DOHH2 (cell line): Measurements from ENCODE around the gene CD209.

Source experiments
- EZH2phosphoT487 ChIP-seq: fragments of 200-600 bp; sonication (generic); IDR thresholded peaks from 2 replicates; pipeline ENCODE4 v1.6.1; 2017; ENCODE audit warnings: borderline replicate concordance, mild to moderate bottlenecking, antibody characterized with exemption, low read length, moderate library complexity, mixed read lengths
- TF ChIP-seq, protein P1 (sequence below): fragments of 200-600 bp; sonication (generic); IDR thresholded peaks from one replicate; pipeline ENCODE4 v1.5.1; 2014; ENCODE audit warnings: antibody characterized with exemption, mild to moderate bottlenecking, low read depth, low read length; ENCODE audit not compliant: poor library complexity, severe bottlenecking

DNA sequence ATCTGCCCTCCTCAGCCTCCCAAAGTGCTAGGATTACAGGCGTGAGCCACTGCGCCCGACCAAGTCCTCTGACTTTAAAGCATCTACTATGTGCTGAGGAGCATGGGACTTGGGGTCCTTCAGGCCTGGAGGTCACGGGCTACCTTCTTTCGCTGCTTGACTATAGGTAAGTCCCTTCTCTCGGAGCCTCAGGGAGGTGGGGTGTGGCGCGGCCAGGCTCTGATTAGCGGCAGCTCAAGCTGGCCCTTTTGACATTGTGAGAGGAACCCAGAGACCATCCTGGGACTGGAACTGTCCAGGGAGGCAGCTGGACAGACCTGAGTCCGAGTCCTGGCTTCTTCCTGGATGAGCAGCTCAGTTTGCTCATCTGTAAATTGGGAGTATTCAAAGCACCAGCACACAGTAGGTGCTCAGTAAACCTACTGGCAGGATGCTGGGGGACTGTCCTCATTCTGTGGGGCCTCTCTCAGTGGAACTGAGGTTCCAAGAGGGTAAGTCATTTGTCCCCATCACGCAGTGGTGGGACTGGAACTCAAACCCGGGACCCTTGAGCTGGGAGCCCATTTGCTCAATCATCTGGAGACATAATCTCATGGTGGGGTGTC is 46.2 kb downstream of the CD209 start:
- TF ChIP-seq, protein P1, sequence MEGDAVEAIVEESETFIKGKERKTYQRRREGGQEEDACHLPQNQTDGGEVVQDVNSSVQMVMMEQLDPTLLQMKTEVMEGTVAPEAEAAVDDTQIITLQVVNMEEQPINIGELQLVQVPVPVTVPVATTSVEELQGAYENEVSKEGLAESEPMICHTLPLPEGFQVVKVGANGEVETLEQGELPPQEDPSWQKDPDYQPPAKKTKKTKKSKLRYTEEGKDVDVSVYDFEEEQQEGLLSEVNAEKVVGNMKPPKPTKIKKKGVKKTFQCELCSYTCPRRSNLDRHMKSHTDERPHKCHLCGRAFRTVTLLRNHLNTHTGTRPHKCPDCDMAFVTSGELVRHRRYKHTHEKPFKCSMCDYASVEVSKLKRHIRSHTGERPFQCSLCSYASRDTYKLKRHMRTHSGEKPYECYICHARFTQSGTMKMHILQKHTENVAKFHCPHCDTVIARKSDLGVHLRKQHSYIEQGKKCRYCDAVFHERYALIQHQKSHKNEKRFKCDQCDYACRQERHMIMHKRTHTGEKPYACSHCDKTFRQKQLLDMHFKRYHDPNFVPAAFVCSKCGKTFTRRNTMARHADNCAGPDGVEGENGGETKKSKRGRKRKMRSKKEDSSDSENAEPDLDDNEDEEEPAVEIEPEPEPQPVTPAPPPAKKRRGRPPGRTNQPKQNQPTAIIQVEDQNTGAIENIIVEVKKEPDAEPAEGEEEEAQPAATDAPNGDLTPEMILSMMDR = no peak
- no peak for TF ChIP-seq EZH2phosphoT487
